Measurements from ENCODE around the gene IL23A.

The IL23A gene

DNA sequence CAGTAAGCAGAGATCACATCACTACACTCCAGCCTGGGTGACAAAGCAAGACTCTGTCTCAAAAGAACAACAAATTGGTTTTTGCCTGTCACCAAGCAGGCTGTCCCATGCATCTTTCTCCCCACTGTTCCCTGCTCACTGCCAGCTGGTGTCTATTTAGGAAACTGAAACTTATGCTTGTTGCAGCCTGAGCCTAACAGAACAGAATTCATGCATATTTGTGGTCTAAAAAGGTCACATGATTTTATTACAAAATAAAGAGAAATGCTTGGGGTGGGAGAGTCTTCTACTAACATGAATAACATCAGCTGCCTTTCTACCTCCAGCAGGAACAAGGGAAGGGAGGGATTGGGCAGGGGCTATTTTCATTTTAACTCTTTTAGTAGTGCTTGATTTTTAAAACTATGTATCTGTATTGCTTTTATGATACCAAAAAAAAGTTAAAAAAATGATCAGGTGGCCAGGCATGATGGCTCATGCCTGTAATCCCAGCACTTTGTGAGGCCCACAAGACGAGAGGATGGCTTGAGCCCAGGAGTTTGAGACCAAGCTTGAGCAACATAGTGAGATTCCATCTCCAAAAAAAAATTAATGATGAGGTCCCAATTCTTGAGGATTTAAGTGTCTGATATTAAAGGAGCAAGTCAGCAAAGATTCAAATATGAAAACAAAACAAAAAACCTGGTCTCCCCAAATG, 20.3 kb downstream of the IL23A start:
- TF ChIP-seq EZH2phosphoT487 (IDR thresholded peaks at IDR 0.05; ENCODE audit: borderline replicate concordance, low read length), result no peak
- TF ChIP-seq, protein P1, sequence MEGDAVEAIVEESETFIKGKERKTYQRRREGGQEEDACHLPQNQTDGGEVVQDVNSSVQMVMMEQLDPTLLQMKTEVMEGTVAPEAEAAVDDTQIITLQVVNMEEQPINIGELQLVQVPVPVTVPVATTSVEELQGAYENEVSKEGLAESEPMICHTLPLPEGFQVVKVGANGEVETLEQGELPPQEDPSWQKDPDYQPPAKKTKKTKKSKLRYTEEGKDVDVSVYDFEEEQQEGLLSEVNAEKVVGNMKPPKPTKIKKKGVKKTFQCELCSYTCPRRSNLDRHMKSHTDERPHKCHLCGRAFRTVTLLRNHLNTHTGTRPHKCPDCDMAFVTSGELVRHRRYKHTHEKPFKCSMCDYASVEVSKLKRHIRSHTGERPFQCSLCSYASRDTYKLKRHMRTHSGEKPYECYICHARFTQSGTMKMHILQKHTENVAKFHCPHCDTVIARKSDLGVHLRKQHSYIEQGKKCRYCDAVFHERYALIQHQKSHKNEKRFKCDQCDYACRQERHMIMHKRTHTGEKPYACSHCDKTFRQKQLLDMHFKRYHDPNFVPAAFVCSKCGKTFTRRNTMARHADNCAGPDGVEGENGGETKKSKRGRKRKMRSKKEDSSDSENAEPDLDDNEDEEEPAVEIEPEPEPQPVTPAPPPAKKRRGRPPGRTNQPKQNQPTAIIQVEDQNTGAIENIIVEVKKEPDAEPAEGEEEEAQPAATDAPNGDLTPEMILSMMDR (IDR thresholded peaks at IDR 0.05; ENCODE audit: low read depth, low read length, poor library complexity, severe bottlenecking), result no peak
- H3K36me3 ChIP-seq (ENCODE audit: control insufficient read depth, low read length), result peaks cover 32% of the 10 kb centered on the region
- no peaks in the 10 kb centered on the region for H3K27me3 ChIP-seq (ENCODE audit: control insufficient read depth, low read length)
- peak overlapping the region; percentile 94 for H3K4me2 ChIP-seq (ENCODE audit: low read length)
- peaks cover 38% of the 10 kb centered on the region for H3K4me1 ChIP-seq (ENCODE audit: control insufficient read depth, low read length)
- peak overlapping the region; percentile 90 for H3K4me3 ChIP-seq (ENCODE audit: low read length)
- H4K20me1 ChIP-seq (ENCODE audit: control insufficient read depth, insufficient read depth, low read depth, low read length), result no peaks in the 10 kb centered on the region
- H3F3A ChIP-seq (ENCODE audit: control insufficient read depth, insufficient read depth), result no peaks in the 10 kb centered on the region
- H3K79me2 ChIP-seq (ENCODE audit: control insufficient read depth, low read length), result peaks cover 22% of the 10 kb centered on the region
- peak overlapping the region; percentile 20; the same call in 1 of the 2 replicates for H3K27ac ChIP-seq (ENCODE audit: low read depth, low read length)
- H3K9me3 ChIP-seq (ENCODE audit: control insufficient read depth, insufficient read depth, low read length), result no peaks in the 10 kb centered on the region
- H3K9me2 ChIP-seq (replicated peaks; ENCODE audit: control insufficient read depth, low read length), result no peaks in the 10 kb centered on the region

DNA sequence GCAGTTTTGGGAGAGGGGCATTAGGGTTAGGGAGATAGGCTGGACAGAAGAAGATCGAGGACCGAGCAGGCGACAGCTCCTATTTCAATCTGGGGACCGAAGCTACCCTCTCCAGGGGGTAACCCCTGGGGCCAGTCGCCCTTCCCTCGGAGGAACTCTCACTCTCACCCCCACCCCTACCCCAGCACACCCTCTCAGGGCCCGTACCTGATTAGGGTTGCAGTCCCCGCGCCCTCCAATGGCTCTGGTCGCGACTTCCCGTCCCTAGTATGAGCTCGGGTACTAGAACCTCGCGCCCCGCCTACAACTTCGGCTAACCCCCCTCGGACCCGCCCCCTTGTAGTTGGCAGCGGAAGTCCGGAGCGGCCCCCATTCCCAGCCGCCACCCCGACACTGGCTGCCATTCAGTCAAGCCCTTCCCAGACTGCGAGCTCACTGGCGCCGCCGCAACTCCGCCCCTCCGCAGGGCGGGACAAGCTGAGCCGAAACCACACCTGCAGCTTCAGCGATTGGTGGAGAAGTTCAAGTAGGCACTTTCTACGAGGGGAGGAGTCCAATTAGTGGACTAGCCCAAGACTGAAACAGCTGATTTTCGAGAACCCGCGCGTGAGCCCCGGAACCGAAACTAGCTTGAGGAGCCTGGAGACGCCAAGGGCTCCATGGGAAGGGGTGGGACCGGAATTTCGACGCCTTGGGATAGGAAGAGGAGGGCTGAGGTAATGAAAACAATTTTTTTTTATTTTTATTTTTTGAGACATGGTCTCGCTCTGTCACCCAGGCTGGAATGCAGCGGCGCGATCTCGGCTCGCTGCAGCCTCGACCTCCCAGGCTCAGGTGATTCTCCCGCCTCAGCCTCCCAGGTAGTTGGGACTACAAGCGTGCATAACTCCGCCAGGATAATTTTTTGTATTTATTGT, 21.4 kb downstream of the IL23A start, which contains the start of gene STAT2:
TSS of gene STAT2 (minus strand) at position 257 of the 917 bp plus-strand sequence. CDS start 3,536 bp downstream, outside the sequence.
- H3K36me3 ChIP-seq (ENCODE audit: control insufficient read depth, low read length), result peaks cover 21% of the 10 kb centered on the region
- H3K4me3 ChIP-seq (ENCODE audit: low read length), result peak within 1 kb of the TSS; percentile 90
- H3K9me3 ChIP-seq (ENCODE audit: control insufficient read depth, insufficient read depth, low read length), result no peaks in the 10 kb centered on the region
- no peaks in the 10 kb centered on the region for H3K9me2 ChIP-seq (replicated peaks; ENCODE audit: control insufficient read depth, low read length)
- TF ChIP-seq, protein P1 (IDR thresholded peaks at IDR 0.05; ENCODE audit: low read depth, low read length, poor library complexity, severe bottlenecking), result no peak
- no peaks in the 10 kb centered on the region for H3K27me3 ChIP-seq (ENCODE audit: control insufficient read depth, low read length)
- H3K27ac ChIP-seq (ENCODE audit: low read depth, low read length), result peak within 1 kb of the TSS; percentile 20
- peaks cover 38% of the 10 kb centered on the region for H3K4me1 ChIP-seq (ENCODE audit: control insufficient read depth, low read length)
- no peaks in the 10 kb centered on the region for H4K20me1 ChIP-seq (ENCODE audit: control insufficient read depth, insufficient read depth, low read depth, low read length)
- peaks cover 22% of the 10 kb centered on the region for H3K79me2 ChIP-seq (ENCODE audit: control insufficient read depth, low read length)
- H3F3A ChIP-seq (ENCODE audit: control insufficient read depth, insufficient read depth), result no peaks in the 10 kb centered on the region
- H3K4me2 ChIP-seq (ENCODE audit: low read length), result peak within 1 kb of the TSS; percentile 94

DNA sequence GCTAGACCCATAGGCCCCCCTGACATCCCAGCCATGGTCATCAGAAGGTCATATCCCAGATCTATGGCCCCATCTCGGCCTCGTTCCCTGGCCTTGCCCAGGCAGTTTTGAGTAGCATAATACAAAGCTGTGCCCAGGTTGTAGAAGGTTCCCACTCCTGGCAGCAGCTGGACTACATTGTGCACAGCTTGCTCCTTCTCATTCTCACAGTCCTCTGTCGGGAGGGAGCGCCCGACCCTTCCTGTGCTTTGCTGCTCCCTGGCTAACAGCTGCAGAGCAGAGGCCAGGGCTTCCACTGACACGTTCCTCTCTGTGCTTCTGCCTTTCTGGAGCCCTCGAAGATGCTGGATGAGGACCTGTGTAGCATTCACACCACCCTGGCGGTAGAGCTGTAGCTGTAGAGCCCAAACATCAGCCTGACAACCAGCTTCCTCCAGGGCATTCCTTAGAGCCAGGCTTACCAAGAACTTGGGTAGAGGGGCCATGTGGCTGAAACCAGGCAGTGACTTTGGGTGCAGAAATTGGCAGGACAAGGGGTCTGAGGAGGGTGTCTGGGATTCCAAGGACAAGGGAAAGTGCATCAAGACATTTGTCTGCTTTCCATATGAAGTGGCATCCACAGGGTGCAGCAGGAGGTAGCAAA, 22.9 kb downstream of the IL23A start:
- H3K36me3 ChIP-seq (ENCODE audit: control insufficient read depth, low read length), result peaks cover 8% of the 10 kb centered on the region
- peak overlapping the region; percentile 71 for H3K4me2 ChIP-seq (ENCODE audit: low read length)

More for the DNA sequence above, 22.9 kb downstream of the IL23A start:
- peaks cover 42% of the 10 kb centered on the region for H3K4me1 ChIP-seq (ENCODE audit: control insufficient read depth, low read length)
- no peak overlapping the region for H3K4me3 ChIP-seq (ENCODE audit: low read length)
- peaks cover 22% of the 10 kb centered on the region for H3K79me2 ChIP-seq (ENCODE audit: control insufficient read depth, low read length)
- H3K9me3 ChIP-seq (ENCODE audit: control insufficient read depth, insufficient read depth, low read length), result no peaks in the 10 kb centered on the region
- TF ChIP-seq, protein P1 (IDR thresholded peaks at IDR 0.05; ENCODE audit: low read depth, low read length, poor library complexity, severe bottlenecking), result no peak
- TF ChIP-seq EZH2phosphoT487 (IDR thresholded peaks at IDR 0.05; ENCODE audit: borderline replicate concordance, low read length), result no peak
- H3K27ac ChIP-seq (ENCODE audit: low read depth, low read length), result no peak overlapping the region
- H3K27me3 ChIP-seq (ENCODE audit: control insufficient read depth, low read length), result no peaks in the 10 kb centered on the region
- no peaks in the 10 kb centered on the region for H3F3A ChIP-seq (ENCODE audit: control insufficient read depth, insufficient read depth)
- H3K9me2 ChIP-seq (replicated peaks; ENCODE audit: control insufficient read depth, low read length), result no peaks in the 10 kb centered on the region
- no peaks in the 10 kb centered on the region for H4K20me1 ChIP-seq (ENCODE audit: control insufficient read depth, insufficient read depth, low read depth, low read length)
